ENCODE data around the gene TMC5. TPM values are rescaled to one million over a fixed set of nuclear protein-coding genes. Genes with fewer than 3 reads are reported as not detected.

The TMC5 gene
- total and polyA plus RNA-seq, 2 of the 8 experiments (the other 6 are each of a cell fraction or from before 2014, with no cell fraction given): 1.6 to 1.8 TPM

- peaks cover 3 to 20% (median 14%) of the 10 kb centered on the region in 4 experiments; a peak in 7 of 8 replicates for H3K36me3 ChIP-seq (ENCODE audit: control insufficient read depth in 2 of 4, insufficient read depth in 4 of 4, low read length in 3 of 4)
- H4K8ac ChIP-seq (ENCODE audit: extremely low read depth, insufficient read depth, low read length): no peak overlapping the region
- H3K4ac ChIP-seq (replicated peaks; ENCODE audit: insufficient read length, low read depth, low read length): no peak overlapping the region
- no peaks in the 10 kb centered on the region for H3K79me2 ChIP-seq (ENCODE audit: control insufficient read depth in 1 of 2, insufficient read depth in 2 of 2, low read length in 2 of 2)
- FAIRE-seq (no peak), DNase-seq (ENCODE audit: low read depth in 1 of 2, low spot score in 2 of 2) (no peak)
- no peak overlapping the region for H3K27ac ChIP-seq (ENCODE audit: low read depth, low read length)
- H2AFZ ChIP-seq (ENCODE audit: low read length): no peak overlapping the region
- no peak overlapping the region for H3K4me3 ChIP-seq (ENCODE audit: extremely low read depth in 1 of 4, insufficient read depth in 2 of 4, low read depth in 3 of 4, low read length in 4 of 4)
- no peak overlapping the region for H3K23ac ChIP-seq (ENCODE audit: insufficient read length)
- H4K91ac ChIP-seq (replicated peaks; ENCODE audit: insufficient read length, low read length): no peak overlapping the region
- no peak overlapping the region for H2BK15ac ChIP-seq (ENCODE audit: low read length)
- H2BK5ac ChIP-seq (ENCODE audit: low read depth, low read length): no peak overlapping the region
- no peak overlapping the region for H3K4me2 ChIP-seq (ENCODE audit: insufficient read depth in 1 of 2, low read depth in 2 of 2, low read length in 2 of 2)
- H3K79me1 ChIP-seq (ENCODE audit: low read depth, low read length): no peaks in the 10 kb centered on the region
- H3K23me2 ChIP-seq (ENCODE audit: low read depth, low read length): no peaks in the 10 kb centered on the region
- H2BK20ac ChIP-seq (ENCODE audit: low read length): no peak overlapping the region
- H2BK12ac ChIP-seq (ENCODE audit: low read depth, low read length): no peak overlapping the region
- no peak overlapping the region for H3K14ac ChIP-seq (ENCODE audit: insufficient read length)
- H3K18ac ChIP-seq (ENCODE audit: extremely low read depth, low read length): no peak overlapping the region
- H2AK5ac ChIP-seq (ENCODE audit: low read depth, low read length): no peak overlapping the region
- H3K27me3 ChIP-seq (replicated peaks in 1 of 4; ENCODE audit: control insufficient read depth in 3 of 4, extremely low read depth in 1 of 4, insufficient read depth in 3 of 4, low read length in 3 of 4): no peaks in the 10 kb centered on the region
- H2BK120ac ChIP-seq (replicated peaks; ENCODE audit: low read depth, low read length): no peak overlapping the region
- CTCF ChIA-PET (ENCODE audit: partially characterized antibody): interaction anchor here (0.8 to 1.0 kb wide), 3 partner anchors 9 to 108 kb away, joined by 3 read pairs; no protein-coding TSS in a partner anchor
- no peak overlapping the region for H4K5ac ChIP-seq (ENCODE audit: insufficient read length, low read depth, low read length)
- H3K56ac ChIP-seq (replicated peaks; ENCODE audit: insufficient read length, low read depth, low read length): no peak overlapping the region
- 74% methylated on average over 5 of the region's 5 CpGs; no CpG with 5 or more reads in 1 of the 2 experiments for WGBS, 2 experiments (ENCODE audit: extremely low coverage in 1 of 2, insufficient coverage in 1 of 2, insufficient read length in 1 of 2, insufficient replicate concordance in 2 of 2, low coverage in 1 of 2, low lambda C conversion rate in 2 of 2, missing lambda C conversion rate in 1 of 2)
- no peaks in the 10 kb centered on the region for H3K9me3 ChIP-seq (ENCODE audit: insufficient read depth in 2 of 2, low read depth in 1 of 2, low read length in 1 of 2)
- POLR2A ChIA-PET (ENCODE audit: partially characterized antibody): no interaction called here
- H3K4me1 ChIP-seq (replicated peaks in 1 of 4; ENCODE audit: control insufficient read depth in 3 of 4, insufficient read depth in 4 of 4, low read length in 3 of 4): no peaks in the 10 kb centered on the region
- H3K9ac ChIP-seq (replicated peaks in 1 of 4; ENCODE audit: extremely low read depth in 1 of 4, low read depth in 3 of 4, low read length in 3 of 4): no peak overlapping the region
- peaks cover 0 to 1% of the 10 kb centered on the region in 2 experiments for H4K20me1 ChIP-seq (replicated peaks in 1 of 2; ENCODE audit: control insufficient read depth in 1 of 2, insufficient read depth in 2 of 2, low read length in 2 of 2)
- no peak for TF ChIP-seq EP300 (IDR thresholded peaks at IDR 0.05; ENCODE audit: borderline replicate concordance in 1 of 2, low read depth in 2 of 2, low read length in 2 of 2)
Measured at GRCh38 chr16:19497176-19497575, 79.5 kb downstream of the TMC5 start.
